GM21515 (cell line): ENCODE results near the gene PMFBP1.

Experiments used
- ATAC-seq: cut with Tn5 transposase; IDR thresholded peaks from one replicate; pipeline ENCODE4 v1.9.1; 2021; ENCODE audit not compliant: unreplicated experiment

The PMFBP1 gene, protein sequence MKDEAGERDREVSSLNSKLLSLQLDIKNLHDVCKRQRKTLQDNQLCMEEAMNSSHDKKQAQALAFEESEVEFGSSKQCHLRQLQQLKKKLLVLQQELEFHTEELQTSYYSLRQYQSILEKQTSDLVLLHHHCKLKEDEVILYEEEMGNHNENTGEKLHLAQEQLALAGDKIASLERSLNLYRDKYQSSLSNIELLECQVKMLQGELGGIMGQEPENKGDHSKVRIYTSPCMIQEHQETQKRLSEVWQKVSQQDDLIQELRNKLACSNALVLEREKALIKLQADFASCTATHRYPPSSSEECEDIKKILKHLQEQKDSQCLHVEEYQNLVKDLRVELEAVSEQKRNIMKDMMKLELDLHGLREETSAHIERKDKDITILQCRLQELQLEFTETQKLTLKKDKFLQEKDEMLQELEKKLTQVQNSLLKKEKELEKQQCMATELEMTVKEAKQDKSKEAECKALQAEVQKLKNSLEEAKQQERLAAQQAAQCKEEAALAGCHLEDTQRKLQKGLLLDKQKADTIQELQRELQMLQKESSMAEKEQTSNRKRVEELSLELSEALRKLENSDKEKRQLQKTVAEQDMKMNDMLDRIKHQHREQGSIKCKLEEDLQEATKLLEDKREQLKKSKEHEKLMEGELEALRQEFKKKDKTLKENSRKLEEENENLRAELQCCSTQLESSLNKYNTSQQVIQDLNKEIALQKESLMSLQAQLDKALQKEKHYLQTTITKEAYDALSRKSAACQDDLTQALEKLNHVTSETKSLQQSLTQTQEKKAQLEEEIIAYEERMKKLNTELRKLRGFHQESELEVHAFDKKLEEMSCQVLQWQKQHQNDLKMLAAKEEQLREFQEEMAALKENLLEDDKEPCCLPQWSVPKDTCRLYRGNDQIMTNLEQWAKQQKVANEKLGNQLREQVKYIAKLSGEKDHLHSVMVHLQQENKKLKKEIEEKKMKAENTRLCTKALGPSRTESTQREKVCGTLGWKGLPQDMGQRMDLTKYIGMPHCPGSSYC

DNA sequence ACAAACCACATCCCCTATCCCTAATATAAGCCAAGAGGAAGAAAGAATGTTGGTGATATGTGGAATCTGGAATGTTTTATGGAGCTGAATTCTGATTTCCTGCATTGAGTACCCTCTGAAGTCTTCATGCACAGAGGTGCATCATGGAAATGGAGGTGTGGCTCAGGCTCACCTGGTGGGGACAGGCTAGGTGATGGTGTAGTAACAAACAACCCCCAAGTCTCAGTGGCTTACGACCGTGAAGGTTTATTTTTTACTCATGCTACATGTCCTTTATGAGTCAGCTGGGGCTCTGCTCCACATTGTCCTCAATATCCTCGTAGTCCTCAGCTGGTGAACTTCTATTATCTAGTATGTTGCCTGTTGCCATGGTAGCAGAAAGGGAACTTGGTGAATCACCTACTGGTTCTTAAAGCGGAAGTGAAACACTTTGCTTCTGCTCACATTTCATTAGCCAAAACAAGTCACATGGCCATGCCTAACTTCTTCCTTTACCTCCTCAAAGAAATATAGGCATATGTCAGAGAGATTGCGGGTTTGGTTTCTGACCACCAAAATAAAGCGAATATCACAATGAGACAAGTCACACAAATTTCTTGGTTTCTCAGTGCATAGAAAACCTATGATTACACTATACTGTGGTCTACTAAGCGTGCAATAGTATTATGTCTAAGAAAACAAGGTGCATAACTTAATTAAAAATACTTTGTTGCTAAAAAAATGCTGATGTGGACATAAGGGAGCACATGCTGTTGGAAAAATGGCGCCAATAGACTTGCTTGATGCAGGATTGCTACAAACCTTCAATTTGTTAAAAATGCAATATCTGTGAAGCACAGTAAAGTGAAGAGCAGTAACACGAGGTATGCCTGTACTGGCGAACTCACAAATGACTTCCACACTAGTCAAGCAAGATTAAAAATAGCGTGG lies at the start of gene PMFBP1:
Gene PMFBP1 (minus strand): TSS at position 51 of the 930 bp plus-strand sequence. CDS start 947 bp downstream, outside the sequence.
- peak; percentile 96 for ATAC-seq

DNA sequence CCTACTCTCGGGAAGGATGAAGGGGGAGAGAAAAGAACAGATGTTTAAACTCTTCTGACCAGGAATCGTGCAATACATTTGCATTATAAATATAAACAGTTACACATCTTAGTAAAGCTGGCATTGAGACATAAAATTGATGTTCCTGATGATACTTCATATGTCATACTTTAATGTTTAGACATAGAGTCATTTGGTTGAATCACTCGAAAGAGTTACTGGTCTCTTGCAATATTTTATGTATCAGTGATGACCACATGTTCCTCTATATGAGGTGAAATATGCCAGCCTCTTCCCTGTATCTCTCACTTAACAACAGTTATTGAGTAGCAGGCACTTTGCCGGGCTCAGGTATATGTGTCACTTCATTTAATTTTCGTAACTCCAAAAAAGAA lies 49.7 kb upstream of the PMFBP1 start:
- no peak for ATAC-seq

DNA sequence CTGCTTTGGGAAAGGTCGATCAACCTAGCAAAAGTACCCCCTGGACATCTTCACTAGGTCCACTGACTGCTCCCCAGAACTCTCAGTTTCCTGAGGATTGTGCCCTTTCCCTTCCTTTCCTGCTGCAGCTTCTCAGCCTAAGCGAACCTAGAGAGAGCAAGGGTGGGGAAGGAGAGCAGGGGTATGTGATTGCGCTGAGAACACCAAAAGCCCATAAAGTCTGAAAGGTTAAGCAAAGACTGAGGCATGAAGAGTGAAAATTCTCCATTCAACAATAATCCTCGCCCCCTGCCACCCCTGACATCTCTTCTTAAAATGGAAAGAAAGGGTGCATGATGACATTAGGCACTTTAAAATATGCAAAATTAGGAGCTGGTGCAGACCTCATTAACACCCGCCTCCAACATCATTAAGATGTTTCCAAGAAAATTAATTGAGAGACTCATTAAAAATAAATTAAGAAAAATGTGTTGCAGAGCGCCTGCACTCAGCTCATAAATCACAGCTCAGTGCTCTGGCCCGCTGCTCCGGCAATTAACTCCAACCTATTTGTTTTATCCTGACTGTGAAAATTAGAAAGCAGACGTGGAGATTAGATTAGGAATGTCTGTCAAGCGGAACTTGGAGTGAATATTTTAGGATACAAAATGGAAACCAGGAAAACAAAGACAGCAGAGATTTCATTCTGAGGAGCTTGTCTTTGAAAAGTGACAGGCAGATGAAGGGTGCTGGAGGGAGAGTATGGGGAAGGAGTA lies 49.1 kb upstream of the PMFBP1 start:
- ATAC-seq: no peak

DNA sequence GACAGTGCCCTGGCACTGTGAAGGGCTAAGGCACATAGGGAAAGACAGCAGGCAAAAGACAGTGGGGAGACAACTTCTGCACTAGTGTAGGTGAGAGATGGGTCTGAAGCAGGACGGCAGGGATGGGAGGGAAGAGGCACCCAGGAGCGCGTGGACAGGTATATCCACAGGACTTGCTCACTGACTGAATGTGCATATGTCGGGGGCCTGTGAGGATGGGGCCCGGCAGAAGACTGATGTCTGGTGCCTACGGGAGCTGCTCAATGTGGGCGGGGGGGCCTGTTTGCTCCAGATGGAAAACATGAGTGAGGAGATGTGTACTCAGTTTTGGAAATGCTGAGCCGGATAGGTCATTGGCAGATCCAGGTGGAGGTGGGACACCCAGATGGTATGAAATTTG lies 47.3 kb upstream of the PMFBP1 start:
- ATAC-seq: no peak

DNA sequence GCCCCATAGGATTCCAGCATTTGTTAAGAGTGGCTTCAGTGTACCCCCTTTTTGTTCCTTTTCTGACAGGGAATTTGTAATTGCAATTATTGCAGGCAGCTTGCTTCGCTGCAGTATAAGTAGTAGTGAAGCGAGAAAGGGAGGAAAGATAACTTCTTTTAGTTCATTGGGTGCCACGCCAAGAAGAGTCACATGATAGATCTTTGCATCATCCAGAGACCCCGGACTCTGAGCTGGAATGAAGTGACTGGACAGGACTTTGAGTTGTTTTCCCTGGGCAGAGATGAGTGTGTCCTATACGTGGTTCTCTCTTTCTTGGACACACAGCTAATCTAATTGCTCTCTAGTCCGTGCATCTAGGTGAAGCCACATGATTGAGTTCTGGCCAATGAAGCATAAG lies 44.8 kb upstream of the PMFBP1 start:
- no peak for ATAC-seq

DNA sequence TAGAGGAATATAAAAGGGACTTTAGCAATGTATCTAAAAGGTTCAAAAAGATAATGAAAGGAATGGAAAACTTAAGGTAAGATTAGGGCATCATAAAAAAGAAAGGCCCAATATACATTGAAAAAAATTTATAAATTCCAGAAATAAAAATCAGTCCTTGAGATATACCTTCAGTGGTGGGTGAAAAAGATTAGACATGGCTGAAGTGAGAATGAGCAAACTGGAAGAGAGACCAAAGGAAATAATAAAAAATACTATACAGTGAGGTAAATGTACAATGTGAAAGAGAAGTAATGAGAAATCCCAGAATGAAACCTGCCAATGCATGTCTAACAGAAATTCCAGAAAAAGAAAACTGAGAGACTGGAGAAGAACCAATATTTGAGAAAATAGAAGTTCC lies 42.9 kb upstream of the PMFBP1 start:
- ATAC-seq: no peak

DNA sequence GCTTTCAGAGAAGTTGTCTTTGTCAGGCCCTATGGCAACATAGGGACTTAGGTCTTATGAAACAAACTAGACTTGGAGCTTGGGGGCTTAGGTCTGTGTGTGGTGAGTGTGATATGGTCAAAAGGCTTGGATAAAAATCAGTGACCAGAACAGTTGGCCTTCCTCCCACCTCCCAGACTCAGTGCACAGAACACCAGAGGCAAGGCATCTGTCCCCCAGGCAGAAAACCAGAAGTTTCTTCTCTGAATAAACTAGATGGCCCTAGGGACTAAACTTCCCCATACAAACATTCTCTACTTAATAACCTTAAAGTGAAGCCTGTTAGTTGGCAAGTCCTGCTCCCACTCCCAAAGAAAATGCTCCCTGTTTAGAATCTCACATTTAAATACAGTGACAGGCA lies 39.2 kb upstream of the PMFBP1 start:
- ATAC-seq: no peak

DNA sequence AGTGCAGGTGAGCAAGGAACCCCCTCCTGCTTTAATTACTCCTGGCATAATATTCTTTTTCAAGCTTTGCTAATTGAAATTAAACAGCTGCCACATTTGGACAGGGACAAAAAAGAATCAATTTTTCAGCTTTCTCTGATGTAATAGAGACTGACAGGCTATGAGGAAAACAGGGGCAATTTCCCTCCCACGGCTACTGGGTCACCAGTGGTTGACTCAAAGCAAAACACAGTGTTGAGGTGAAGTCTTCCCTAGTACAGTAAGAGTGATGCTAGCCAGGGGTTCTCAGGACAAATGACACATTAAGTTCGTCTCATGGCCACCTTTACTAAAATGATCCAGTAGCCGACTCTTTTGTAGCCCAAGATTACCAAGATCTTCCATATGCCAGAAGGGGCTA lies 38.6 kb upstream of the PMFBP1 start:
- no peak for ATAC-seq

DNA sequence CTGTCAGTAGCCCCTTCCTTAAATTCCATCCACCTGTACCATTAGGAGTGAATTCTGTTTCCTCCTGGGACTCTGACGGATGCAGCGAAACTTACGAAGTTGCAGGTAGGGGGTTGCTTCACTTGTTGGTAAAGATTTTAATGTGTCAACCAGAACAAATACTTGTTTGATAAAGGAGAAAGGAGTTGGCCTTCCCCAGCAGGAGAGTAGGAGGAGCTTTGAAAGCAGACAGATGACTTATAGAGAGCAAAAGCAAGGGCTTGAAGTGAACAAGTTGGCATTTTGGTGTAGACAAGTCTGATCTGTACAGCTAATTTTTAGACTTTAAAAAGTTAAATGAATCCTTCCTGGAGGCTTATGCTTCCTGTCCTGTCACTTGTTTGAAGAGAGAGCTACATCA lies 38.1 kb upstream of the PMFBP1 start:
- no peak for ATAC-seq

DNA sequence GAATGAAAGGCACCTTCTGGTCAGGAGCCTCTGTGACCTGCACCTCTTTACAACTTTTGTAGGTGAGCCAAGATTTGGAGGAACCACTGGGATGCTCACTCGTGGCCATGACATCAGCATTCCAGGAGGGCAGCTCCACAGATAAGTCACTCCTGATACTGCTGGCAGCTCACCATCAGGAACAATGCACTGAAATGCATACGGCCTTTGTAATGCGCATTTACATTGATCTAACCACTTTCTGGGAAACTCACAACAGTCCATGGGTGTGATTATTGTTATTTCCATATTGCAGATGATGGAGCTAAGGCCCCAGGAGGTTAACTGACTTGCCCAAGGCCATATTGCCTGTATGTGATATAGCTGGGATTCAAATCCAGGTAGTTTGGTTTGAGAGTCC lies 34.3 kb upstream of the PMFBP1 start:
- ATAC-seq: no peak

DNA sequence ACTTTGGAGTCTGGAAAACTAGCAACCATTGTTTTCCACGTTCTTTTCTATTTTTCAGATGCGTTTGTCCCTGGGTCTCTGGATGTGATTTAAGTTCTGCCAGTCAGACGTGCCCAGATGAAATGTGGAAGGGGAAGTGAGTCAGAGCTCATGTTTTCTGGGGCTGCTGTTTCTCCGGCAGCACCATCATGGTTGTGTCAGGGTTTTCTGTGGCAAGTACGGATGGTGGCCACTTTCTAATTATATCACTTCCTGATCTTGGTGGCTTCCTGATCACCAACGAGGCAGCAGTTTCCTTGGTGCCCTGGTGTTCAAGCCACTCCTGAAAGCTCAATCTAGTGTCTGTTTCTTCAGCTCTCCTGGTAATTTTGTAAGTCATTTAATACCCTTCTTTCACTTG lies 31.4 kb upstream of the PMFBP1 start:
- peak; percentile 64 for ATAC-seq

DNA sequence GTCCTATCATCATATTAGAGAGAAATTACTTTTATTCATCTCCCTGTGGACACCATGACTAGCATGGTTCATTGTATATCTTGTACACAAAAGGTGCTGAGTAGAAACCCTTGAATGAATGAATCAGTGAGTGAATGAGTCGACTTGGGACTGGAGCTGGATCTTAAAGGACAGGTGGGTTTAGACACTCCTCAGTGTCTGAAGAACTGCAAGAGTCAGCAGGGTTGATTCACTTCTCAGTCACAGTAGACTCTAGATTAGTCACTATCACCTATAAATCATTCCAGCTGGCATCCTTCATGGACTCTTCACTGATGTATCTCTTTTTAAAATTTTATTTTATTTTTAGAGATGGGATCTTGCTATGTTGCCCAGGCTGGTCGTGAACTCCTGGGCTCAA lies 30.1 kb upstream of the PMFBP1 start:
- no peak for ATAC-seq

DNA sequence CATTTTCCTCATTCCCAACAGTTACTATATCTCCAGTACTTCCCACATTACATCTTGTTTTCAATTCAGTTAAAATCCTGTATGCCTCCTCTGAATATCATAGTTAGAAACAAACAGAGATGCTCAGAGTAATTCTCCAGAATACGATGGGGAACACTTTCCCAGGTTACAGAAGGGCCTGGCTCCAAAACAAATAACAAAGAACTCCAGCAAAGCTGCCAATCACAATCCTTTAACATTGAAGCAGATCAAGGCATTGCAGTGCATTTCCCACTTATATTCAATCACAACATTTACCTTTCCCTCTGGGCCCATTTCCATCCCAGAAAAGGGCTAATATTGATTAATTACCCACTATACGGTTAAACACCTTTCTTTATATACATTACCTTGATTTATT lies 29.4 kb upstream of the PMFBP1 start:
- ATAC-seq: no peak

DNA sequence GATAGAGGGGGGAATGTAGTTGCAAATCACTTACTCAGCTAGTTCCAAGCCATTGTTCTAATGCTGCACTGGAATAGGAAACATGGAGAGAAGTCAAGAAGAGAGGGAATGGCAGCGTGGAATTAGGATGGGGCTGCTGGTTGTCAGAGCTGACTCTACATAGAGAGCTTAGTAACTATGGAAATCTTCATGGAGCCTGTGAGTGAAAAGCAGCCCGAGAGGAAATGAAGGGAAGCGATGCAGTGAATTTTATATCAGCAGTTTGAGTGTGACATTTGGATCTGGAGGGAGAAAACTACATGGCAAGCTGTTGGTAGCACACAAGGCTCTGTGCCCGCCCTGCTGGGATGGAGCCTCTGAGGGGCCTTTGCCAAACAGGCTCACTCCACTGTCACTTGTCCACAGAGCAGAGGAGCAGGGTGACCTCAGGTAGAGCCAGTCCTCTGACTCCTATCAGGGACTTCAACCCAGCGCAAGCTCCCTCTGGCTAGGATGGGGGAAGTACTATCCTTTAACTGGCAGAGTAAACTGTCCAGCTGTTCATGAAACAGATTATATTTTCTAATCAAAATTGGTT lies 27.9 kb upstream of the PMFBP1 start:
- no peak for ATAC-seq

DNA sequence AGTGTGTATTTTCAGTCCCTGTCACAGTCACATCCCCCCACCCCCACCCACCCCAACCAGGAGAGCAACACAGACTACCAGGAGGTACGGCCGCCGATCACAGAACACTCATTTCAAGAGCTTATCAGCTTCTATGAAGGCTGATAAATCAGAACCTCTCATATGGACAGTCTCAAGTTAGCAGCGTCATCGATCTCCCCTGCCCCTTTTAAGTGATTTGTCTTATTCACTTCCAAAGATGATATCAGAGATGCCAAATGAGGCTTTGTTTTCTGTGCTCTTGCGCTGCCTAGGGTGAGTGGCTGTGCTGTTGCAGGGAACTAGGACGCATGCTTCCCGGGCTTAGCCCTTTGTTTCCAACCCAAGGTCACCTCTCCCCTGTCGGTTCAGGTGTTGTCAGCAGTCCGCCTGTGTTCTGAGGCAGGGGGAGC lies 26.8 kb upstream of the PMFBP1 start:
- ATAC-seq: no peak

DNA sequence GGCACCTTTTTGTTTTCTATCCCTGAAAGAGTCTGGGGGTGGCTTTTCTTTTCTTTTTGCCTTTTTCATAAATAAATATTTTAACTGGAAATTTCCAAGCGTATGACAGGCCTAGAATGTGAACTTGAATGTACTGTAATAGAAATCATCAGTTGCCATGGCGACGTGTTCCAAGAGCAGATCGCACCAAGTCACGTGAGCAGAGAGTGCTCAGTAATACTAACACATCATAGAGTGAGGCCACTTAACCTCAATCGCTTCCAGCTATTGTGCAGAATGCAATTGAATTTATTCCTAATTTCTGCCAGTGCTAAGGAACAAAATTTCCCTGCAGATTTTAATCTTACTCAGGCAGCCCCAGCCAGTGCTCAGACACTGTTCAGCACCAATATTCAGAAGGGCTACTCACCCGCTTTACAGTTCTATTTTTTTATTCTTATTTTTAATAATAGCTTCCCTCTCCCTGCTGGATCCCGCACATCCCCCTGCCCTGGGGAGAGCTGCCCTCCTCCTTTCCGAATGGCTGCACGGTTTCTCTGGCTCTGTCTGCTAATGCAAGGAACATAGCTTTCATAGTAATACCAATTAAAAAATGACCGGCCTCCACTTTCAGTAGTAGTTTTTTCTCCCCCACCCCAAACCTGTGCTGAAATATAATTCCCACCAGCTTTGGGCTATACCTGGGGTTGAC lies 26.2 kb upstream of the PMFBP1 start:
- ATAC-seq: no peak

DNA sequence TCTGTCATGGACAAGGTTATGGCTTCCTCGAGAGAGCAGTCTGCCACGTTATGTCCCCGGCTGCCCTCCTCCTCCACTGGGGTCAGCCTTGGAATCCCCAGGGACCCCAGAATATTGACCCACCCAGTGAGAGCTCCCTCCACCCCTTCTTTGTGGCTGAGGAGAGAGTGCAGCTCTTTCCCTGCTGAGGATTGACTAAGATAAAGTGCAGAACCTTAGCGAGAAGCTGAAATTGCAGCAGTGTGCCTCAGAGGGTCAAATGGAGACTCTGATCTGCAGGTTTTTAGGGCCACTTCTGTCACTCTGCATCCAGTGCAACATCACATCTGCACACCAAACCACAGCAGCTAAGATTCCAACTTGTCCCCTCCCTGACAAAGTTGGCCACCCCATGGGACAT lies 25.6 kb upstream of the PMFBP1 start:
- ATAC-seq: no peak

DNA sequence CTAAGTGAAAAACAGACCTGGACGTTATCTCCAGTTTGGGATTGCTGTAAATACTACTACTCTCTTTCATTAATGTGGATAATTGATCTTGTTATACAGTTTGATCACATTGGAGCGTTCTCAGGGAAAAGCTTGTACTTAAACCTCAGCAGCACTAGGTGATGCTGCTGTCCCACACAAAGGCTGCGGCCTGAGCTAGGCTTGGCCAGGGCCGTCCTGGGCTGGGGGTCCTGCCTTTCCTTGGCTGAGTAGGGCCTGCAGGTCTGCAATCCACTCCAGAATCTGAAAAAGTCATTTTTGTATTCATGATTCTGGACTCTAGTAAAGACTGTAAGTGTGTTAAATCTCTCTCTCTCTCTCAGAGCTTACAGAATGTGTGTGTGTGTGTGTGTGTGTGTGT lies 23.7 kb upstream of the PMFBP1 start:
- ATAC-seq: no peak

DNA sequence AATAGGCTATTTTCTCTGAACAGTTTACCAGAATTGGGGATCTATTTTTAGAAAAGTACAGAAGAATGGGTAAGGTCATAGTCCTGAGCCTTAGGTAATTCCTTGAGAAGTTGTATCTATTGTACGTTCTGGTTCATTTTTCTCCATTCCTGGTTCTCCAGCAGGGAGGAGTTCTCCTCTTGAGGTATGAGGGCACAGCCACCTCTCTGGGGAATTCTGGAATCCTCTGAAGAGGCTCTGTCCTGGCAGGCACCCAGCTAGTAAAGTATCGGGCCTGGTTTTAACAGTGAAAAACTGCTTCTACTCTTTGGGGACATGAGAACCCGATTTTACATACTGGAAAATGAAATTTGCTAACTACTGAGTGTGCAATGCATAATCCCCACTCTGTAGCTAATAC lies 19.6 kb upstream of the PMFBP1 start:
- no peak for ATAC-seq
